GM12892 (cell line): ENCODE data around the gene LGR6. TPM values are rescaled to one million over a fixed set of nuclear protein-coding genes. Genes with fewer than 3 reads are reported as not detected.
A peak's percentile ranks its signal among the peaks of the same experiment; 100 is the strongest.
"Not testable (repeated sequence)": the region's sequence is repeated elsewhere in the genome, so short reads cannot be mapped to it uniquely, and the experiment has no call there.

Source experiments
- DNase-seq: peaks from one replicate; pipeline ENCODE4 v3.0.0; 2011; ENCODE audit not compliant: insufficient read length
- FAIRE-seq: peaks from 2 replicates; lab custom pipeline; 2011; peaks lifted over from hg19 to GRCh38; lab: Jason Lieb, UNC
- POLR2A ChIP-seq: IDR thresholded peaks from 2 replicates; pipeline ENCODE4 v1.6.1; 2011; ENCODE audit warnings: low read depth, low read length, control low read depth
- POLR2AphosphoS5 ChIP-seq: IDR thresholded peaks from 2 replicates; pipeline ENCODE4 v1.6.1; 2011; ENCODE audit warnings: low read depth, low read length, control low read depth
- TAF1 ChIP-seq: IDR thresholded peaks from 2 replicates; pipeline ENCODE4 v1.6.1; 2011; ENCODE audit warnings: low read depth, mild to moderate bottlenecking, control low read depth, low read length, borderline replicate concordance
- polyA plus RNA-seq: library from polyadenylated mRNA; unstranded; fragments of >200 nt; gene quantifications from one replicate; pipeline ENCODE4 v1.2.1, GENCODE V29; 2012; ENCODE audit warnings: missing spikeins, inconsistent platforms; ENCODE audit not compliant: missing spikeins

Gene LGR6
- not detected for polyA plus RNA-seq

- no peak for DNase-seq
- TF ChIP-seq TAF1 (no peak), POLR2A (no peak), POLR2AphosphoS5 (no peak)
- FAIRE-seq: no peak
These were observed at the start of gene LGR6 for GRCh38 chr1:202193614-202194327. LGR6 (plus strand) TSS chr1:202193799; CDS start chr1:202193990, 191 bp downstream.

GRCh38 chr1:202144402-202145067, 49.1 kb upstream of the LGR6 start, which contains the start of gene ARL8A:
ARL8A (minus strand) TSS chr1:202144737; CDS start chr1:202144572, 165 bp downstream.
- DNase-seq (peak; percentile 87), FAIRE-seq (peak; percentile 70)
- TF ChIP-seq TAF1 (no peak), POLR2A (no peak; the same call in none of the 2 replicates)

- DNase-seq: no peak
- FAIRE-seq: no peak
- TF ChIP-seq TAF1: no peak
- TF ChIP-seq POLR2A: peak; percentile 25; the same call in 1 of the 2 replicates
- TF ChIP-seq POLR2AphosphoS5: peak; percentile 16
These were observed 48.4 kb upstream of the LGR6 start for GRCh38 chr1:202145068-202145743.

- FAIRE-seq, DNase-seq: not testable (repeated sequence)
- TF ChIP-seq POLR2AphosphoS5: peak; percentile 15; the same call in 1 of the 2 replicates
These were observed 47.9 kb upstream of the LGR6 start for GRCh38 chr1:202145744-202146140.

- DNase-seq (no peak), FAIRE-seq (no peak)
- TF ChIP-seq POLR2A (no peak), POLR2AphosphoS5 (no peak), TAF1 (no peak)
These were observed 47.3 kb upstream of the LGR6 start for GRCh38 chr1:202146279-202146678.

- FAIRE-seq (no peak), DNase-seq (no peak)
- TF ChIP-seq TAF1 (no peak), POLR2A (no peak; the same call in 1 of the 2 replicates), POLR2AphosphoS5 (no peak)
These were observed 46.6 kb upstream of the LGR6 start for GRCh38 chr1:202146993-202147392.

GRCh38 chr1:202148391-202148790, 45.2 kb upstream of the LGR6 start:
- DNase-seq (no peak), FAIRE-seq (no peak)
- TF ChIP-seq TAF1 (no peak), POLR2AphosphoS5 (no peak), POLR2A (no peak)

GRCh38 chr1:202149566-202149965, 44.0 kb upstream of the LGR6 start:
- TF ChIP-seq POLR2AphosphoS5: no peak
- TF ChIP-seq TAF1: no peak
- TF ChIP-seq POLR2A: no peak
- no peak for DNase-seq
- FAIRE-seq: no peak

- no peak for DNase-seq
- no peak for FAIRE-seq
- no peak for TF ChIP-seq POLR2AphosphoS5
- no peak for TF ChIP-seq POLR2A
- TF ChIP-seq TAF1: no peak
These were observed 43.4 kb upstream of the LGR6 start for GRCh38 chr1:202150187-202150586.

GRCh38 chr1:202150602-202151001, 43.0 kb upstream of the LGR6 start:
- DNase-seq (no peak), FAIRE-seq (no peak)
- TF ChIP-seq POLR2A (no peak), POLR2AphosphoS5 (peak; percentile 18; the same call in 1 of the 2 replicates), TAF1 (no peak)

- DNase-seq (no peak), FAIRE-seq (no peak)
- TF ChIP-seq TAF1 (no peak), POLR2AphosphoS5 (0 out of 2 replicates have a peak, but pooled peaks have one; percentile 23), POLR2A (no peak)
These were observed 42.6 kb upstream of the LGR6 start for GRCh38 chr1:202151045-202151444.

GRCh38 chr1:202152399-202152798, 41.2 kb upstream of the LGR6 start:
- no peak for DNase-seq
- no peak for FAIRE-seq
- TF ChIP-seq POLR2AphosphoS5 (no peak), POLR2A (no peak), TAF1 (no peak)

GRCh38 chr1:202153284-202153683, 40.3 kb upstream of the LGR6 start:
- FAIRE-seq: no peak
- no peak for DNase-seq
- TF ChIP-seq POLR2A (no peak), TAF1 (no peak), POLR2AphosphoS5 (no peak)
